CD4-positive, alpha-beta T cell treated with Interleukin-4 for 4 hours (primary cell): ENCODE data around the gene SPC25.
"Not testable (repeated sequence)": the region's sequence is repeated elsewhere in the genome, so short reads cannot be mapped to it uniquely, and the experiment has no call there.

Experiments used
- DNase-seq: peaks from one replicate; pipeline ENCODE4 v3.0.0-alpha.2; 2020

The SPC25 gene

DNA sequence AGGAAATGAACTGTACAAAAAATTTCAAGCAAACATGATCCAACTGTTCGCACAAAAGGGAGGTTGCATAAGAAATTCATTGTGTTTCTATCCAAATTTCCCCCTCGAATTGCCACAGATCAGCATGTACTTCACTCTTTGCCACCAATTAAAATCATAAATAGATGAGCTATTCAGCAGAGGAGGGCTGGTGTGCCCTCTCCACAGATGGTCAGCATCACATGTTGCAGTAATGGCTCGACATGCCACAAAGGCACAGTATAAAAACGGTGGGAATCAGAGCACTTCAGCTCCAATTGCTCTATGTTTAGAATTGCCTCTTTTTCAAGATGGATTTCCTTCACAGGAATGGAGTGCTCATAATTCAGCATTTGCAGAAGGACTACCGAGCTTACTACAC lies 10.8 kb upstream of the SPC25 start, which contains the start of gene G6PC2:
Gene G6PC2 (plus strand): TSS at position 289 of the 400 bp plus-strand sequence. CDS start 41 bp downstream, at position 330.
- DNase-seq: no peak

GRCh38 chr2:168897449-168897848 lies 7.2 kb upstream of the SPC25 start:
- DNase-seq: no peak

GRCh38 chr2:168896783-168897182 lies 6.6 kb upstream of the SPC25 start:
- DNase-seq: no peak

DNA sequence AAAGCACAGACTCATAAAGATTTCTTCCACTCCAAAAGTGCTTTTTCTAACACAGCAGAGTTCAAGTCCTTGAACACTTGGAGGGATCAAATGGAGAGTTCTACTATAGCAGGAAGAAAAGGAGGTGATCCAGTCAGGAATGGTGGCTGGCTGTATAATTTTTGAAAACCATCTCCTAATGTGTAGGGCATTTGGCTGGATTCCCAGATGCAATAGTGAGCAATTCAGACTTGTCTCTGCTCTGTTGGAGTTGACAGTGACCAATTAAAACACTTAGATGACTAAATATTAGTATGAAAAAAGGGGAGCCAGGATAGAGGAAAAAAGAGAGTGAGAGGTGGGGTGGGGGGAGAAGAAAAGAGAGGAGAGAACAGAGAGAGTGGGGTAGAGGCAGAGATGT lies 5.5 kb upstream of the SPC25 start:
- DNase-seq: no peak

DNA sequence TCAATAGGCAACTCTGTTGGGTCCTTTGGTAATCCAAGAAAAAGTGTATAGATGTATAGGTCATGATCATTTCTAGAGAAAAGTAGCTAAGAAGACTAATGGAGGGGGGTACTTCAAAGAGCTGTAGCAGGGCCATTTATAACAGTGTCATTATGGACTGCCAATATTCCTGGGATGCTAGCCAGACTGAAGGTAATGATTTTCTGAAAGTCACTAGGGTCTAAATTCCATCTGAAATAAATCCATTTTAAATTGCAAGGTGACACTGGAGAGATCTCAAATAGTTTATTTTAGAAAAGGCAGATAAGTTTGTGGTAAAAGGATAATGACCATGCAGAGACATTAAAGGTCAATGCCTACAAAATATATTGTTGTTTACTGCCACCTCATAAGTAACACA lies 4.5 kb upstream of the SPC25 start:
- DNase-seq: no peak

DNA sequence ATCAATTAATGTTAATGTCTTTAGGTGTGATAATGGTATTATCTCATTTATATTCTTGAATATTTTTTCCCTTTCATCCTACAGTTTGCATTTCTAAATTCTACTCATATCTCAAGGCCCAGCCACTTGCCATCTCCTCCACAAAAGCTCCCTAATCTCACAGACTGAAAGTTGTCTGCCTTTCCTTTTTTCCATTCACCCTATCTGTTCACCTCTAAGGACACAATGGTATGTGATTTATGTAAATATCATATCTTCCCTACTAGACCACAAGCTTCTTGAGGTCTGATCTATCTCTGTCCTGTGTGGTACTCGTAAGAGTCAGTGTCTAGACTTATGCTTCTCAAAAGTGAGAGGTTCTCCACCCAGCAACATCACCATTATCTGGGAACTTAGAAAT lies 3.9 kb upstream of the SPC25 start:
- no peak for DNase-seq

GRCh38 chr2:168892327-168892726 lies 2.1 kb upstream of the SPC25 start:
- DNase-seq: no peak

GRCh38 chr2:168889635-168890005 lies 610 bp downstream of the SPC25 start:
- no peak for DNase-seq

GRCh38 chr2:168884975-168885374 lies 5.3 kb downstream of the SPC25 start:
- no peak for DNase-seq

DNA sequence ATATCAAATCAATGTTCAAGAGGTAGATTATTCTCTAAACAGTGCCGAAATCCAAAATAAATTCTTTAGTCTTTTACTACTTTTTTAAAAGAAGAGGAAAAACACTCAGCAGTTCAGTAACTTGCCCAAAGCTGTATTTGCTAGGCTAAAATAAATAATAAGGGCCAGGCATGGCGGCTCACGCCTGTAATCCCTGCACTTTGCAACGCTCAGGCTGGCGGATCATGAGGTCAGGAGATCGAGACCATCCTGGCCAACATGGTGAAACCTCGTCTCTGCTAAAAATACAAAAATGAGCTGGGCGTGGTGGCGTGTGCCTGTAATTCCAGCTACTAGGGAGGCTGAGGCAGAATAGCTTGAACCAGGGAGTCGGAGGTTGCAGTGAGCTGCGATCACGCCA lies 8.1 kb downstream of the SPC25 start:
- not testable (repeated sequence) for DNase-seq

DNA sequence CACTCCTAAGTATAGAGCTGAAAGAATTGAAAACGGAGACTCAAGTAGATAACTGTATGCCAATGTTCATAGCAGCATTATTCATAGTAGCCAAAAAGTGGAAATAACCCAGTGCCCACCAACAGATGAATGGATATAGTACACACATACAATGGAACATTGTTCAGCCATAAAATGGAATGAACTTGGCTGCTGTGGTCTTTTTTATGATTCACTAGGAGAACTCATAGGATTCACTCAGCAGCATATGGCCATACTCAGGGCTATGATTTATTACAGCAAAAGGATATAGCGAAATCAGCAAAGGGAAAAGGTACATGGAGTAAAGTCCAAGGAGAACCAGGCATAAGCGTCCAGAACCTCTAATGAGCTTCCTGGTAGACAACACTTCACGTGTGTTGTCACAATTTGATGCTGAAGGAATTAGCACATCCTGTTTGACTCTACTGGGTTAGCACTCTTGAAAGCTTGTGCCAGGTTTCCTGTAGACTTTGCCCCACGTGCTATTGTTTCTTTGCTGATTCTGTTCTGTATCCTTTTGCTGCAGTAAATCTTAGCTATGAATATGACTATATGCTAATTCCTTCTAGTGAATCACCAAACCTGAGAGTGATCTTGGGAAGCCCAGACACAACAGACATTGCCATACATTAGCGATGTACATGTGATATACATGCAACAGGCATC lies 15.7 kb downstream of the SPC25 start:
- no peak for DNase-seq

- DNase-seq: not testable (repeated sequence)
These were observed 19.4 kb downstream of the SPC25 start for GRCh38 chr2:168870824-168871223.

GRCh38 chr2:168870369-168870768 lies 19.9 kb downstream of the SPC25 start:
- not testable (repeated sequence) for DNase-seq

GRCh38 chr2:168867164-168867563 lies 23.1 kb downstream of the SPC25 start:
- DNase-seq: not testable (repeated sequence)

GRCh38 chr2:168858146-168858545 lies 32.1 kb downstream of the SPC25 start:
- DNase-seq: no peak

DNA sequence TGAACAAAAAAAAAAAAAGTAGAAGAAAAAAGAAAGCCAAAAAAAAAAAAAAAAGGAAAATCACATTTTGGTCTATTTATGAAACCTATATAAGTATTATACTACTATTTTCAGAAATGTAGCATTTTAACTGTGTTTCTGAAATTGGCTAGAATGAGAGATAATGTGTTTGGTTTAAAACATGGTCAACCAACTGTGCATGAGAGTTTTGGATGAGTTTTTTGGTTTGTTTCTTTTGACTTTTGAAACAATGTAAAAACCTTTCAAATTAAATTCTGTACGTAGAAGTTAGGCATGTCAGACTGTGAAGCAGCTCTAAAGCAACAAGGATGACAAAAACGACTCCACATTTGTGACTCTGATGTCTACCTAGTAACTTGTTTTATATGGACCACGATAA lies 34.6 kb downstream of the SPC25 start:
- DNase-seq: no peak

DNA sequence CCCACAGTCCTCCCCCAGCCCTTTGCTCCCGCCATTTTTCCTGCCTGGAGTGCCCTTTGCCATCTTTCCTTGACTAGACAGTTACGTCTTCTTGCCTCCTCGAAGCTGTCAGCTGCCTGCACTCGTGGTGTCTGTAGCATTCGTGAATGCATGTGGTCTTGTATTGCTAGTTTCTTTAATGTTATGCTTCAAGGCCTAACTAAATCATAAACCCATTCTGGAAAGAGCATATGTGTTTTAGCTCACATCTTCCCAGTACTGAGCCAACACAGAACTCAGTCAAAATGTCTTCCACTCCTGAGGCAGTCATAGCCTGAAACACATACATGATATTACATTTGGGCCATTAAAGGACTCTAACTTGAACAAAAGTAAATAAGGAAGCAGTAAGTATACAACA lies 35.6 kb downstream of the SPC25 start:
- DNase-seq: no peak

DNA sequence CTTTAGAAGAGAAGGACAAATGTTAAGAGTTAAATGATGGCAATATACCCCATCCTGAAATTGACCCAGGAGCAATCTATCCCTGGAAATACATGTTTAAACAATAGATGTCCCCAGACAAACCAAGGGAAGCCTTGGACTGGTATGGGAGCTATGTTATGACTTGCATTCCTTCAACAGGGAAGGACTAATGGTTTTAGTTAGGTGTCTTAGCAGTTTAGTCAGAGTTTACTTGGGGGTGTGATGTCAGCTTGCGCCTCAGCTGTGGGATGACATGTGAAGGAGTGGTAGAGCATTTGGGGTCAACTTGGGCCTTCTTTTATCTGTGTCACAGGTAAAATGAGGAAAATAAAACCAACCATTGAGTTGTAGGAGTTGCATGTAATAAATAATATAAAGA lies 36.8 kb downstream of the SPC25 start:
- no peak for DNase-seq

DNA sequence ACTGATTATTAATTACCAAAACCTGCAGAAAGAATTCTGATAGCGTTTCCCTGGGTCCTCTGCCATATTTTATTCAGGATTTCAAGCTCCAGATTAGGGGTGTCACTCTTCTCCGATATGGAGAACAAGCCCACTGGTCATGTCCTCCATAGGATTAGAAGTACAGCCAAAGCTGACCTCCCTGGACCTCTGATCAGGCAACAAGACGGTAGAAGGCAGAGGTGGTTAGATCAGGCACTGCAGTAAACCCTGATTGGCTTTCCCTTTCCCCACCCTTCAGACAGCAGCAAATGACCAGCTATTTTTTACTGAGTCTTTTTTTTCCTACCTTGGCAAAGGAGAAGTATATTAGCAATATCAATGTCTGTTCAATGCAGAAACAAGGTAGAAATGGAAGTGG lies 37.7 kb downstream of the SPC25 start:
- no peak for DNase-seq

DNA sequence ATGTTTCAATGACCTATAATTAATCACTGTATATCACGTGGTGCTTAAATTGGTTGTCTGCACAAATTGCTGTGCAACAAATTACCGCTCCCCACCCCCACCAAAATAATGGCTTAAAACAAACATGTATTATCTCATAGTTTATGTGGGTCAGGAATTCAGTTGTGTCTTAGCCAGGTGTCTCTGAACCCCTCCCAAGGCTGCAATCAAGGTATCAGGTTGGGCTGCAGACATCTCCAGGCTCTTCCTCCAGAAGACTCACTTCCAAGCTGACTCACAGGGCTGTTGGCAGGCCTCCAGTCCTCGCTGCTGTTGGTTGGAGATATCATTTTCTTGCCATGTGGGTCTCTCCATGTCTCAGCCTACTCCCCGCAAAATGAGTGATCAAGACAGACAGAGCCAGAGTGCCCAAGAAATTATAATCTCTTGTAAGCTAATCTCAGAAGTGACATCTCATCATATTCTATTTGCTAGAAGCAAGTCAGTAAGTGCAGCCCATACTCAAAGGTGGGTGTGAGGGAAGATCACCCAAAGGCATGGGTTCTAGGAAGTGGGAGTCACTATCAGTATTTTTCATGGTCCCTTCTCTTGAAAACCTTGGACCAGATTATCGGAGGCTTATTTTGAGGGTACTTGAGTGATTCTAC lies 38.4 kb downstream of the SPC25 start:
- DNase-seq: no peak

DNA sequence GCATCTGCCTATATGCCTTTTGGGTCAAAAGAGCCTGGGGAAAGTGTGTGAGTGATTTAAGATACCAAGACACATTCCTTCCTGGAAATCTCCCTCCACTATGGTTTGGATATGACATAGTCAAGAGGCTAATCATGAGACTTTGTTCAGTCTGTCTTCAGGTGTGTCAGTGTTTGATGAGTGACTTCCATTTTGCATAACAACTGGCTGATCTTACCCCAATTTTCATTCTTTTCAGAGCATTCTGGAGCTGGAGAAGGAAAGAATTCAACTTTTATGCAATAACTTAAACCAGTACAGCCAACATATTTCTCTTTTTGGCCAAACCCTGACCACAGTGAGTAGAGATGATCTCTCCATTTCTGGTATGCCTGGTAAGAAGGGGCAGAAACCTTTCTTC lies 39.4 kb downstream of the SPC25 start:
- DNase-seq: no peak

GRCh38 chr2:168849610-168850009 lies 40.6 kb downstream of the SPC25 start:
- DNase-seq: no peak

GRCh38 chr2:168848225-168848624 lies 42.0 kb downstream of the SPC25 start:
- no peak for DNase-seq

- no peak for DNase-seq
These were observed 47.0 kb downstream of the SPC25 start for GRCh38 chr2:168843253-168843652.

GRCh38 chr2:168841445-168841844 lies 48.8 kb downstream of the SPC25 start:
- DNase-seq: no peak
